OCI-LY7 (cell line): ENCODE measurements around the gene ZFP36L2.

Source experiments
- CTCF ChIP-seq: fragments of 200-600 bp; sonication (generic); conservative IDR thresholded peaks from 2 replicates; pipeline ENCODE4 v1.5.1; 2014; ENCODE audit warnings: mild to moderate bottlenecking, antibody characterized with exemption, low read length, moderate library complexity, mixed read lengths
- EZH2phosphoT487 ChIP-seq: fragments of 200-600 bp; sonication (generic); IDR thresholded peaks from 2 replicates; pipeline ENCODE4 v1.6.1; 2018; ENCODE audit warnings: low read depth, borderline replicate concordance, mild to moderate bottlenecking, mixed run types, antibody characterized with exemption, low read length, moderate library complexity, mixed read lengths

GRCh38 chr2:43251171-43251731 lies 24.8 kb upstream of the ZFP36L2 start:
- TF ChIP-seq CTCF (no peak), EZH2phosphoT487 (no peak)
